Measurements from ENCODE around the gene OR9Q1.

DNA sequence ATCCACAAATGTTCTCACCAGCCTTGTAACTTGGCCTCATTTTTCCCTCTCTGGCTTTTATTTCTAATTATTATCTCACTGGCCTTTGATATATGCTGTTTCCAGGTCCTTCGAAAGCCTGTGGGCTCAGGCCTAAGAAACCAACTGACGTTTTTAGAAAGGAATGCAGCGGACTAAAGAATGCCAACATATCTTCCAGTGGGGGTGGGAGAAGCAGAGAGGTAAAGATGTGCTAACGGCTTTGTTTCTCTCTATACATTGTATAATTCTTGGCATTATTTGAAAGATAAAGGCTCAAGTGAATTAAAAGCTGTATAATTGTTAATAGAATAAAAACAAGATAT is 35.3 kb downstream of the OR9Q1 start:
- TF ChIP-seq CTCF (conservative IDR thresholded peaks at IDR 0.05) (no peak), ZFX (IDR thresholded peaks at IDR 0.05) (no peak)

All from C4-2B (cell line).